Measurements from ENCODE around the gene STAT5B.

GRCh38 chr17:42181851-42182207 is 94.4 kb downstream of the STAT5B start:
- TF ChIP-seq, protein P1, sequence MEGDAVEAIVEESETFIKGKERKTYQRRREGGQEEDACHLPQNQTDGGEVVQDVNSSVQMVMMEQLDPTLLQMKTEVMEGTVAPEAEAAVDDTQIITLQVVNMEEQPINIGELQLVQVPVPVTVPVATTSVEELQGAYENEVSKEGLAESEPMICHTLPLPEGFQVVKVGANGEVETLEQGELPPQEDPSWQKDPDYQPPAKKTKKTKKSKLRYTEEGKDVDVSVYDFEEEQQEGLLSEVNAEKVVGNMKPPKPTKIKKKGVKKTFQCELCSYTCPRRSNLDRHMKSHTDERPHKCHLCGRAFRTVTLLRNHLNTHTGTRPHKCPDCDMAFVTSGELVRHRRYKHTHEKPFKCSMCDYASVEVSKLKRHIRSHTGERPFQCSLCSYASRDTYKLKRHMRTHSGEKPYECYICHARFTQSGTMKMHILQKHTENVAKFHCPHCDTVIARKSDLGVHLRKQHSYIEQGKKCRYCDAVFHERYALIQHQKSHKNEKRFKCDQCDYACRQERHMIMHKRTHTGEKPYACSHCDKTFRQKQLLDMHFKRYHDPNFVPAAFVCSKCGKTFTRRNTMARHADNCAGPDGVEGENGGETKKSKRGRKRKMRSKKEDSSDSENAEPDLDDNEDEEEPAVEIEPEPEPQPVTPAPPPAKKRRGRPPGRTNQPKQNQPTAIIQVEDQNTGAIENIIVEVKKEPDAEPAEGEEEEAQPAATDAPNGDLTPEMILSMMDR (optimal IDR thresholded peaks at IDR 0.05 in 1 of 3, IDR thresholded peaks at IDR 0.05 in 1 of 3, conservative IDR thresholded peaks at IDR 0.05 in 1 of 3; ENCODE audit: extremely low read depth in 1 of 3, insufficient read depth in 2 of 3, low read length in 3 of 3) = no peak
- TF ChIP-seq EZH2 (IDR thresholded peaks at IDR 0.05; ENCODE audit: low read length) = no peak

Data from keratinocyte (primary cell).